Activated T-cell treated with anti-CD3 and anti-CD28 coated beads for 48 hours (primary cell): ENCODE results near the gene SLC1A7.
A peak's percentile ranks its signal among the peaks of the same experiment; 100 is the strongest.

Source experiments
- DNase-seq: peaks from one replicate; pipeline ENCODE4 v3.0.0-alpha.2; 2020; ENCODE audit warnings: low read depth

Gene SLC1A7

DNA sequence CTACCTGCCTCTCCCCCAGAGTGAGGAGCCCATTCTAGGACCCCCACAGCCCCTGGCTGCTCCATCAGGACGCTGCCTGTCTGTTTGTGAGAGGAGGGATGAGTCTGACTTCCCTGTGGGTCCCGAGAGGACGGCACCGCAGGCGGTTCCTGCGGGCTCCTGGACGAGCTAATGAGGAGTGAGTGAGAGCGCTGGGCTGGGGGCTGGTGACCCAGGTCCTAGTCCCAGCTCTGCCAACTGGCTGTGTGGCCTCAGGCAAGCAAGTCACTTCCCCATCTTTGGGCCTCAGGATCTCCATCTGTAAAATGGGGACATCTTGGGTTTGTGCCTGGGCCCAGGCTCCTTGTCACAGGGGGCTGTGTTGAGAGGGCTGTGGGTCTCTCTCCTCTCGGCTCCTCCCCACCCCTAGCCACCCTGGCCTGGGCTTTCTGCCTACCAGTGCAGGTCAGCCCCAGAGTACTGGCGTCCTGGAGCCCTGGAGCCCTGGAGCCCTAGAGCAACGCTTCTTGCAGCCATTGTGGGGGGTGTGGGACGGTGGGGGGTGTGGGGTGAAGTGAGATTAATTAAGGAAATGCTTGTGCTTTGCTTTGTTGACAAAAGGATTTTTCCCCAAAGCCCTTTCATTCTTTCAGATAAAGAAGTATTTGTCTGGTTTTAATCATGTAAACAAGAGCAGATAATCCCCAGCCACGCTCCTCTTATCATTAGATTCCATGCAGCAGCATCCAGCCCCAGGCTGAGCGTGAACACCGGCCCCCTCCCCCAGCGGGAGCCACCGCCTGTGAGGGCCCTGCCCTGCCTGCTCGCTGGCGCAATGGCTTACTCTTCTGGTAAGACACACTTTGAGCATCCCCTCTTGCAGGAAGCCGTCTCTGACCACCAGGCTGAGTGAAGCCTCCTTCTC is 26.8 kb downstream of the SLC1A7 start:
- DNase-seq, result no peak

DNA sequence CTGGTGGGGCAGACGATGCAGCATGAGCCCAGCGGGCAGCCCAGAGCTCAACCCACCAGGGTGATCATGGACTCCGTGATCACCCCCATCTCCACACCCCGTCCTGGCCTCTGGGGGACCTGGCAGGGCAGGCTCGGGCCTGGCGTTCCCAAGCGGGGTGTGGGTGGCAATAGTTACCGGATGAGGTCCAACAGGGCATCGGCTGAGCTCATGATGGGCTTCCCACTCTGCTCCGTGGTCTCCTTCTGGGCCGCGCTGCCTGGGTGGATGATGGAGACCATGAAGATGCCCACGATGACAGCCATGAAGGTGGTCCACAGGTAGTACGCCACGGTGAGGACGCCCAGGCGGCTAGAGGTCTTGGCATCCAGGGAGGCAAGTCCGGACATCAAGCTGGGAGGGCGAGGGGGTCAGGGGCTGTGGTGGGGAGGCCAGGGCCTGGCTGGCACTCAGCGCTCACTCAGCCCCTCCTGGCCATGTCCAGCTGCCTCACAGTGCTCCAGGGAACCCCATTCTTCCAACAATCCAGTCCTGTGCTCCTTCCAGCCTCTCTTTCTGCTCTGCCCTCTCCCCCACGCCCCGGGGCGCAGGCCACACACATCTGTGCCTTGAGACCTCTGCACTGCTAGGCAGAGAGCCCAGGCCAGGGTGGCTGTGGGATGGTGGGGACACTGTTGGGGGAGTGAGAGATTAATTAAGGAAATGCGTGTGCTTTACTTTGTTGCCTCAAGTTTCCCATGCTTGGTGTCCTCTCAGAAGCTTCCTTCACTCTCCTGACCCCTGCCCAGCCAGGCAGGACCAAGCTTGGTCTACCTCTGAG is 27.6 kb downstream of the SLC1A7 start:
- no peak for DNase-seq

GRCh38 chr1:53114090-53114489 is 28.3 kb downstream of the SLC1A7 start:
- DNase-seq, result no peak

GRCh38 chr1:53112861-53113260 is 29.6 kb downstream of the SLC1A7 start:
- no peak for DNase-seq

- no peak for DNase-seq
Measured at GRCh38 chr1:53112271-53112774, 30.1 kb downstream of the SLC1A7 start.

DNA sequence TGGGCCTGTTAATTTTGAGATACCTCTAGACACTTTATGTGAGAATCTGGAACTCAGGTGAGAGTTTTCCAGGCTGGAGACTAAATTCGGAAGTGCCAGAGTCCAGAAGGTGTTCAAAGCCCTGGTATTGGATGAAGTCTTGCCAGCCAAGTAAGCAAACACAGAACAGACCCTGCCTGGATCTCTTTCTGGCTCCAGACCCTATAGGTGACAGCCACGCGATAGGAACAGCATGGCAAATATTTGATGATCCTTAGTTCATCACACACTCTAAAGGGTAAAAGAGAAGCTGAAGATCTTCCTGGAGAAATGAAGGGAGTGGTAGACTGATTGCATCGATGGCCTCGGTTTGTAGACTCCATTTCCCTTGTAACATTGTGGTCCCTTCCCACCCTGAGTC is 30.7 kb downstream of the SLC1A7 start:
- no peak for DNase-seq

GRCh38 chr1:53111073-53111556 is 31.3 kb downstream of the SLC1A7 start:
- peak; percentile 4 for DNase-seq

DNA sequence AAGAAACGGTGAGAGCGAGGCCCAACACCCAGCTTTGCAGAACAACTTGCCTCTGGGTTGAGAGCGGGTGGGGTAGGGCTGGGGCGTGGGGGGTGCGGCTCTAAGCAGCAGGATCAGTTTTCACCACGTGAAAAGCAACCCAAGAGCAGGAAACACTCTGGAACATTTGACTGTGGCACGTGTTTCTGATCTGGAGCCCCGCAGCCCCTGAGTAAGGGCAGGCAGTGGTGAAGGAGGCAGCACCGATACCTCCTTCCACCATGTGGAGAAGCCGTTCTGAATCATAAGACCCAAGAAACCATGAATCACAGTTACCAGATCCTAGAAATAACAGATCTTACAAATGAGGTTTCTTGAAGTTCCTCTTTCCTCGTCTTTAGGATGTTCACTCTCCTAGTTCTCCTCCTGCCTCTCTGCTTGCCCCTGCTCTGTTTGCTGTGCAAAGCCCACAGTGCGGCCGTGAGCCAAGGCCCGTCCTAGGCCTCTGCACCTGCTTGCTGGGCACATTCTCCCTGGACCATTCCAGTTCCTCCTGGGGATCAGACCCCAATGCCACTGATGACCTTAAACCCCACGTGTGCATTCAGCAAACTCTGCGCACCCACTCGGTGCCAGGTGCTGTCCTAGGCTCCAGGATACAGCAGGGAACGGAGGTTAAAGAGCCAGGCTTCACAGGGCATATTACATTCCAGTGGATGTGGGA is 31.9 kb downstream of the SLC1A7 start:
- peak; percentile 45 for DNase-seq

DNA sequence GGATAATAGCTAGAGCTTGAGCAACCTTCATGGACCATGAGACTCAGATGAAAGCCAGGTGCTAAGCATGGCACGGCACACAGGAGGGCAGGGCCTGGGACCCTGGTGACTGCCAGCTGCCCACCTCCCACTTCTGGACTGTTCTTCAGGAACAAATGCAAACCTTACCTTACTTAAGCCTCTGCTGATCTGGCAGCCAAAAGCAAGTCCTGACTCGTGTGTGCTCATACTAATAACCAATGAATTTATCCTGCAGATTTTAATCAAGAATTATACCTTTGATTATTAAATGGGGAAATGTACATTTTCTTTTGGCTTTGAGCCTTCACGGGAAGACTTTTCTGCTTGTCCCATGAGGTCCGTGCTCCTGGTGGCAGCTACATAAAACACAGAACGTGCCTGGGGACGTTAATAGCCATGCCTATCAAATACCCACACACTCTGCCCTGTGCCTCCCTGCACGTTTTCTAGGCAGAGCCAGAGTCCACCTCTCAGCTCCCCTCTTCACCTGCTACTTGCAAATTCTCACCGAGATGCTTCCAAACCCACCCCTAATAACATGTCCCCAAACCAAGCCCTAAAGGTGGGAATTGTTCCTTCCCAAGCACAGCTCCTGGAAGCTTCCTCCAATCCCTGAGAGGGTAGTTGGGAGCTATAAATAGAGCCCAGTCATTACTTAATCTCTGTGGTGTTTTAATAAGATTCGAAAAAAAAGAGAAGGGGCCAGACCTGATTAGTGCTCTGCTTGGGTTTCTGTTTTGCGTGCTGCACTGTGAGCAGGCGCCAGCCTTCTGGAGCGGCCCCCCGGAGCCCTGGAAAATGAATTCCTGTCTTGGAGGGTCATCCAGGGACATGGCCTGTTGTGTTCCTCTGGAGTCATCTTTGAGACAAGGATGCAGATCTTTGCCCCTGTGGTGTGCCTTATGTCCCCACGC is 33.5 kb downstream of the SLC1A7 start:
- DNase-seq, result no peak

- no peak for DNase-seq
Measured at GRCh38 chr1:53107570-53108322, 34.7 kb downstream of the SLC1A7 start.

GRCh38 chr1:53107090-53107489 is 35.3 kb downstream of the SLC1A7 start:
- no peak for DNase-seq

DNA sequence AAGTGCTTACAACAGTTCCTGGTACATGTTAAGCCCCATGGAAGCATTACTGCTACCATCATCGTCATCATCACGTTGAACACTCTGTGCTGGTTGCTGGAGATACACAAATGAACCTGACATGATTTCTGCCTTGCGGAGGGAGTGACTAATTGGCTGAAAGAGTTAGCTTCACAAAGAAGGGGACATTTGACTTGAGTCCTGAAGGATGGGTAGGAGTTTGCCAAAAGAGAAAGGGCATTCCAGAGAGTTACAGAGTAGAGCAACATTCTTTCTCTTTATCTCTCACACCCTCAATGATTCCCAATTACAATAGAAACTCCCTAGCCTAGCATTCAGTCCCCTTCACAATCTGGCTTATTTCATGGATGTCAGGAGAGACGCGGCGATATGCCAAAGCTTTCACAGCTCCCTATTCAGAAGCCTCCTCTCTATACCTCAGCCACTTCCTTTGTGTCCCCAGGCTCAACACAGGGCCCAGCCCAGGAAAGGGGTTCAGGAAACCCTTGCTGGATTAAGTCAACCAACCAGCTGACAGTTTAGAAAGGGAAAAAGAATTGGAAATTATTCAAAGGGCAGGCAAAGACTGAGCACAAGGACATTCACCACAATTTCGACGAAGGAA is 38.0 kb downstream of the SLC1A7 start:
- no peak for DNase-seq

GRCh38 chr1:53094533-53094919 is 47.9 kb downstream of the SLC1A7 start:
- no peak for DNase-seq

DNA sequence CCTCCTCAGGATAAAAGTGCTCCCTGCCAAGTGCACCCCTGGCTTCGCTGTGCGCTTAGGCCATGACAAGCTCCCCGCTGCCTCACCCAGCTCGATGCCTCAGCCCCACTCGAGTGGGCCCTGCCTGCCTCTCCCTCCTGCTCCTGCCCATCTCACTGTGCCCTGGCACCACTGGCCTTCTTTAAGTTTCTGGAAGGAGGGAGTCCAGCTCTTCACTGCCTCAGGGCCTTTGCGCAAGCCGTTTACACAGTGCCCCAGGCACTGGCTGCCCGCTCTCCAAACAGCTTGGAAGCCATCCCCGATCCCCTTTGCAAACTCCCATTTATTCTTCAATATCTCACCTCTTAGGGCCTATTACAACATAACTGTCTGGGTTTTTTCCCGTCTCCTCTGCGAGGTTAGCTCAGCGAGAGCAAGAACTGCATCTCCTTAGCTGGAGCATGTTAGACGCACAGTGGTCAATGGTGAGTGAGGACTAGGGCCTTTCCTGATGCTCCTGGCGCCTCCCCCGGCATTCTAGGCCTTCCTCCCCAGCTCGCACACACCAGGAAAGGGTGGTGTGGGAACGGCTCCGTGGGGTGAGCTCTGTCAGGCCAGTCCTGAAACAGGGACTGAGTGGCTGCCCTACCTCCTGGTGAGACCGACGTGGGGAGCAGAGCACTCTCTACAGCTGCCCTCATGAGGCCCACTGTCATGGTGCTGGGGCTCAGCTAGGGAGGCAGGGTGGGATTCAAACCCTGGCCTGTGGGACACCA is 48.5 kb downstream of the SLC1A7 start:
- no peak for DNase-seq

GRCh38 chr1:53093451-53093754 is 49.0 kb downstream of the SLC1A7 start:
- DNase-seq, result no peak

DNA sequence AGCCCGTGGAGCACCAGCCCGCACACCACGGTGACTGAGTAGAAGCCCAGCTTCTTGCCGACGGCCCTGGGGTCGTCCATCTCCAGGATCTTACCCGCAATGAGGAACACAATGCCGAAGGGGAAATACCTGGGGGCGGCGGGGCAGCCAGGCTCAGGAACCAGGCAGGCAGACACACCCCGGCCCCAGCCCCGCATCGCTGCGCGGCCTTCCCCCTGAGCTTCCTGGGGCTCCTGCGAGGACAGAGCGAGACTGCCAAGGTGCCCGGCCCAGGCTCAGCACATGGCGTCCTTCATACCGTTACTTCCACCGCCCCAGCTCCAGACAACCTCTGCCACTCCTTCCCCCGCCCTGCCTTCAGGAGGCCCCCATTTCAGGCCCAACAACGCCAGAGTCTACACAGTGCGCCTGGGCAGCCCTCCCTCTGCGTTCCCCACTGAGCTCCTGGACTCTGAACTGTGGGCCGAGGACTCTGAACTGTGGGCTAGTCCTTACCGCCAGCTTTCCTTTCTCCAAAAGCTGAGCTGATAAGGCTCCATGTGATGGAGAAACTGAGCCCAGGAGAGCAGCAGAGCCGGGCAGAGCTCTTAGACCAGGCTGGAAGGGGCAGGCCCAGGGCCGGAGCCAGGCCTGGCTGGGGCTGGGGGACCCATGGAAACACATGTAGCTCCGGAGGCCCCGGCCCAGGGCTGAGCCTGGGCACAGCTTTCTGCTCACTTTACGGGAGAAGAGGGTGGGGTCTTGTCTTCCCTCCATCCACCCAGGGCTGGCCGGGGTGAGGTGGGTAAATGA is 49.6 kb downstream of the SLC1A7 start:
- no peak for DNase-seq

- no peak for DNase-seq
Measured at GRCh38 chr1:53091841-53092645, 50.4 kb downstream of the SLC1A7 start.
